Kidney capillary endothelial cell (primary cell): Measurements from ENCODE around the gene RCOR1.
"Not testable (repeated sequence)": the region's sequence is repeated elsewhere in the genome, so short reads cannot be mapped to it uniquely, and the experiment has no call there.

Source experiments
- DNase-seq: peaks from one replicate; pipeline ENCODE4 v3.0.0-alpha.2; 2018; ENCODE audit warnings: low spot score

The RCOR1 gene

DNA sequence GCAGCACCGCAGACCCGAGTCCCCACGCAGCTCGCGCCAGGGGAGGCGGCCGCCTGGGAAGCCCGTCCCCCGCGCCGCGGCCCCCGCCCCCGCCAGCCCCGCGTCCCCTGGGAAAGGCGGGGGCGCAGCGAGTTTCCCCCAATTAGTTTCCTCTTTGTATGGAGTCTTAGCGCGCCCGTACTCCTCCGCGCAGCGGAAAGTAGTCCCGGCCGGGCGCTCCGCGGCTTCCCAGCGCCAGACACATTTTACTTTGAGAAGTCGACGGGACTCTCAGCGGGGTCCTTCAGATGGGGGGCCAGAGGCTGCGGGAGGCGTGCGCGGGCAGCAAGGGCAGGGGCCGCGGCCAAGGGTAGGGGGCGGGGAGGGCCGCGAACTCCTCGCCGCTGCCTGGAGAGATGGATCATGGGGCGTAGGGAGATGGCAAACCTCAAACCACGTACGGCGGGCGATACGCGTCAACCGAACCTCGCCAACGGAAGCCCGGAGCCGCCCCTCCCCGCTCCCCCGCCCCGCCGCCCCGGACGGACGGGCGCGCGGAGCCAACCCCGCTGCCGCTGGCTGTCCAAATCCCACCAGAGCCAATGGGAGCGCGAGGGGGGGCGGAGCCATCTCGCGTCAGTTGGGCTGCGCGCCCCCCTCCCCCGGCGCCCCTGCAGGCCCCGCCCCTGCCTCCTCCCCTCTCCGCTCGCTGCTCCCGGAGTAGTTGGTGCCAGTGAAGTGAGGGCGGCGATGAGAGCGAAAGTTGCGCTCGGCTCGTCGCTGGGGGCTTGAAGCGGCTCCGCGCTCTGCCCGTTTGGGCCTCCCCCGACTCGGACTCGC, at the start of gene RCOR1:
TSS of gene RCOR1 (plus strand) at position 706 of the 819 bp plus-strand sequence. CDS start 238 bp downstream, outside the sequence.
- DNase-seq: peak; percentile 96

DNA sequence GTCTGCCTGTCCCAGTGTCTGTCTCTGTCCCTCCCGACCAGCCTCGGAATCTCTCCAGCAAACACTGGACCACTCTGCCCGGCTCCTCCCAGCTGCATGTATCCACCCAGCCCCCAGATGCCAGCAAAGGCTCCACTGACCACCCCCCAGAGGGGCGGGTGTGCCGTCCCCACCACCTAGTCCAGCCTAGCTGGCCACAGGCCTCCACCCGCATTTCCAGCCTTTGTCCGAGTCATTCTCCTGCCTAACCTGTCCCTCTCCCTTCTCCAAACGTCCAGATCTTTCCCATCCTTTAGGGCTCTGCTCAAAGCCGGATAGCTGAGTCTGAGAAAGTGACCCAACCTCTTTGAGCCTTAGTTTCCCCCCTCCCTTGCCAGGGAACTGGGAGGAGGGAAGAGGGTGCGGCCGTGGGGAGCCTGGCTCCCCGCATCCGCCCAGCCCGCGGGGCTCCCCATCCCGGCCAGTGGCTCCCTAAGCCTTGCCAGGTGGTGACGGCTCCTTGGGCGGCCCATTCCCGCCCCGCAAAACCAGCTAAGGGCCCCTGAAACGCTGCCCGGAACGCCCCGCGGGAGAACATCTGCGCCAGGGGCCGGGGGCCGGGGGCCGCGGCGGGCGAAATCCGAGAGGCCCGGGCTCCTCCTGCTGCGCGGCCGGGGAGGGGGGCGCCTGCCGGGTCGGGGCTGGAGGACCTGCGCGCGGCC, 48.3 kb upstream of the RCOR1 start:
- no peak for DNase-seq

- DNase-seq: no peak
These were observed 47.5 kb upstream of the RCOR1 start for GRCh38 chr14:102544747-102545460.

GRCh38 chr14:102545461-102546265, 46.8 kb upstream of the RCOR1 start:
- DNase-seq: no peak

- no peak for DNase-seq
These were observed 43.7 kb upstream of the RCOR1 start for GRCh38 chr14:102548616-102549240.

GRCh38 chr14:102550927-102551401, 41.5 kb upstream of the RCOR1 start:
- not testable (repeated sequence) for DNase-seq

DNA sequence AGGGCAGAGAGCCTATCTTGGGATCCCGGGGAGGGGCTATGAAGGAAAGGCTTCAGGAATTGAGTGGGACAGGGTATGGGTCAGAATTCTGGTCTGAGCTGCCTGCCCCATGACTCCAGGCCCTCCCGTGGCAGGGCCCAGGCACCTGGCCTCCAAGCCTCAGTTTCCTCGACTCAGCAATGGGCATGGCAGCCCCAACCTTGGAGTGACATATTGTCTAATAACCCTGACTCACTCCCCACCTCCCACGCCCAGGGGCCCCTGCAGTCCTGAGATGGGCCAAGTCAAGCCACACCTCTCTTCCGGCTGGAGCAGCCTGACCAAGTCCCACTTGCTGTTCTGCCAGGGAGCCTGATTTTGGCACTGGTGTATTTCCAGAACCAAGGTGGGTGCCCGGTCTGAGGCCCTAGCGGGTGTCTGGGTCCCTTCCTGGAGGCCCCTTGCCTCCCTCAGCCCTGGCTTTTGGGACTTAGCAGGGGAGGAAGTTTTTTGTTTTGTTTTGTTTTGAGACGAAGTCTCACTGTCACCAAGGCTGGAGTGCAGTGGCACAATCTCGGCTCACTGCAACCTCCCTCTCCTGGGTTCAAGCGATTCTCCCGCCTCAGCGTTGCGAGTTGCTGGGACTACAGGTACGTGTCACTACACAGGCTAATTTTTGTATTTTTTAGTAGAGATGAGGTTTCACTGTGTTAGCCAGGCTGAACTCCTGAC, 40.3 kb upstream of the RCOR1 start:
- no peak for DNase-seq

GRCh38 chr14:102554821-102555819, 37.3 kb upstream of the RCOR1 start:
- no peak for DNase-seq

DNA sequence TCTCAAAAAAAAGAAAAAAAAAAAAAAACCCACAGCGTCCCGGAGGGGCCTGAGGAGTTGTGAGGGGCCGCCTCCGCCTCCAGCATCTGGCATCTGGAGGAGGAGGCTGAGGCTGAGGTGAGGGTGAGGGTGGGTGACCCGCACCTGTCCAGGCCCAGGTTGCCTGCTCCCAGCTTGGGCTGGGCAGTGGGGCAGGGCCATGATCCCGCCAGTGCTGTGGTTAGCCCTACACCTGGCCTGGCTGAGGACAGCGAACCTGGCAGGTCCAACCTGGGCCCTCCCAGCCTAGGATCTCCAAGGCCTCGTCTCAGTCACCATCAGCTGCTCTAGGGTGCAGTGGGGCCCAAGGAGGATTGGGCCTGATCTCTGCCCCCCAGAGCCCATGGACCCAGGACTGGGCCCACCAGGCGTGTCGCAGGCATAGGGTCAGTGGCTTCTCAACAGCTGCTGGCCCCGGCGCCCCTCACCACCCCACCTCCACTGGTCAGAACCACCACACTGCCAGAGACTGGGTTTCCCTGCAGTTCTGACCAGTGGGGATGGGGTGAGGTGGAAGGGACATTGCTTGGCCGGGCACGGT, 36.3 kb upstream of the RCOR1 start:
- DNase-seq: no peak

DNA sequence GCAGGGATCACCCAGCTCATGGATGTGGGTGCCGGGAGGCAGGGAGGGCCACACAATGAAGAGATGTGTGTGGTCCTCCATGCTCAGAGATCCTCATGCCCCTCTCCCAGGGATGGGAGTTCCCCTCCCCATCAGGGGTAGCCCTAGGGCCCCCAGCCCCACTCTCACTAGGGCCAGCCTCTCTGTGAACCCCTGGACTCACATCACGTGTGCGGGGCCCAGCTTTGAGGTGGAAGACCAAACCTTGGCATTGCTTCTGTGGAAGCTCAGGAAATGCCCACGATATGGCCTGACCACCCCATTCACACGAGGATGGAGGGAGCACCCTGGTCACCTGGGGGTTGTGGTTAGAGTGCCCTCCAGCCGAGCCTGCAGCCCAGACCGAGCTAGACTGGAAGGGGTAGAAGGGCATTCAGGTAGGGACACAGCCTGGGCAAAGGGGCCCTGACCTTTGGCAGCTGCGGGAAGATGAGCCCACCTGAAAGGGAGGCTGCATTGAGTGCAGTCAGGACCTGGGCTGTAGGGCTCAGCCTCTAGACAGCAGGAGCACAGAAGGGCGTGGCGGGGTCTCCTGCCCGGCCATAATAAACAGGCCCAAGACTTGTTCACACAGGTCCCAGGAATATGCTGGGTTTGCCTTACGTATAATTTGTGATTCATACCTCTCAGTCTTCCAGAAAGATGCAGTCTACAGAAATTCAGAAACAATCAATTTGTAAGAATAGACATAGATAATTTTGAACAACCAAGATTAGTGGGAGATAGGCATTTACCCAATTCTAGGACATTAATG, 34.8 kb upstream of the RCOR1 start:
- DNase-seq: no peak

DNA sequence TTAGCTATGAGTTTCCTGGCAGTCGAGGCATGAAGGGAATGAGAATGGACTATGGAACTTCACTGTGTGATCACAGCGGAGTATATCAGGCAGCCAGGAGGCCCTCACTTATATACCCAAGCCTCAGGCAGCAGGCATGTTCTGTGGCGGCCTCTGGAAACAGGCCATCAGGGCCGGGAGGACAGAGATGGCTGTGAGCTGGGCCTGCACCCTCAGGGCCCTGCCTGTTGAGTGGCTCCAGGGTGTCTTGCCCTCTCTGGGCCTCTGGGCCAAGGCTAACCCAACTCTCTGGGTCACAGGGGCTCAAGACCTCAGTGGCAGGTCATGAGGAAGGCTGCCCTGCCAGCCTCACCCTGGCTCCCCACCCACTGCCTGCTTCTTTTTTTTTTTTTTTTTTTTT, 33.9 kb upstream of the RCOR1 start:
- no peak for DNase-seq

DNA sequence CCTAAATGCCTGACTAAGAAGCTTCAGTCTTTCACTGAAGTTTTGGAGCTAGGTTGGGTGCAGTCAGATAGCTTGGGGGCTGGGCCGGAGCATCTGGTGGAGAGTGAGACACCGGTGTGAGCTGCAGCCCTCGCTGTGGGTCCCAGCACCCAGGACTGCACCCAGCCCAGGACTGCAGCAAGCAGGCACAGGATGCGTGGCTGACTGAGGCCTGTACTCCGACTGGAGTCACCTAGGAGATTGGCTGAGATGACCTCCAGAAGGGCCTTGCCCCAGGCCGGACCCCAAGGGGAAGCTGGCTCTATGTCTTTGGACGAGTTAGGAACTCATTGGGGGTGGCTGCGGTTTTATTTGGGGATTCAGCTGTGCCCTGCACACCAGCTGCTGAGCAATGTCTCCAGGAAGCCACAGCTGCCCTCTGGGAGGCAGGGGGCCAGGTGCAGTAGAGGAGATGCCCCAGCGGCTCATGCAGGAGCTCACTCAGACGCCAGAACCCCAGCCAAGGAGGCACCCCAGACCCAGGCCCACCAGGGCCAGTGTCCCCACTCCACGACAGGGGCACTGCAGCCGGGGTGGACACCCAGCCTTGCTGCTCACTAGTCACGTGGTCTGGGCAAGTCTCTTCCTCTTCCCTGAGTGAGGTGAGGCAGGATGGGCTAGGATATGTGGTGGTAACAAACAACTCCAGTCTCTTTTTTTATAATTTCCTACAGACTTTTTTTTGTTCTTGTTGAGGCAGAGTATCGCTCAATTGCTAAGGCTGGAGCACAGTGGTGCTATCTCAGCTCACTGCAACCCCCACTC, 31.8 kb upstream of the RCOR1 start:
- no peak for DNase-seq

- DNase-seq: no peak
These were observed 27.0 kb upstream of the RCOR1 start for GRCh38 chr14:102565331-102565887.

- DNase-seq: no peak
These were observed 26.5 kb upstream of the RCOR1 start for GRCh38 chr14:102565959-102566358.

DNA sequence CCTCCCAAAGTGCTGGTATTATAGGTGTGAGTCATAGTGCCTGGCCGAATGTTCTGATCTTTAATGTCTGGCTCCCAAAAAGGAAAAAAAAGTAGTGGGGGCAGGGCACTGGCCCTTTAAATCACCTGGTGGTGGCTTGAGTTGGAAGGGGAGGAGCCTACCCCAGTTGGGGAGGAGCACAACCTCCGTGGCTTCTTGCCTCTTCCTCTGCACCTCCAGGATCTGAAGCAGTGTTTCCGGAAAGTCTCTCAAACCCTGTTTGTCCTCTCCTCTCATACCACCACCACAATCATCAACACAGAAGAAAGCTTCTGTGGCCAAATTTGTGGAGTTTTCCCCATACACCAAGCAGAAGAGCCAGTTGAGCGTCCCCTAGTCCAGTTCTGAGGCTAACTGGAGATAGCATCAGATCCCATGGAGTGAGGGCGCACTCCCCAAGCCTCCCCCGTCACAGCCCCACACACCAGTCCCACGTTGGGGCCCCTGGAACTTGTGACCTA, 24.3 kb upstream of the RCOR1 start:
- no peak for DNase-seq

DNA sequence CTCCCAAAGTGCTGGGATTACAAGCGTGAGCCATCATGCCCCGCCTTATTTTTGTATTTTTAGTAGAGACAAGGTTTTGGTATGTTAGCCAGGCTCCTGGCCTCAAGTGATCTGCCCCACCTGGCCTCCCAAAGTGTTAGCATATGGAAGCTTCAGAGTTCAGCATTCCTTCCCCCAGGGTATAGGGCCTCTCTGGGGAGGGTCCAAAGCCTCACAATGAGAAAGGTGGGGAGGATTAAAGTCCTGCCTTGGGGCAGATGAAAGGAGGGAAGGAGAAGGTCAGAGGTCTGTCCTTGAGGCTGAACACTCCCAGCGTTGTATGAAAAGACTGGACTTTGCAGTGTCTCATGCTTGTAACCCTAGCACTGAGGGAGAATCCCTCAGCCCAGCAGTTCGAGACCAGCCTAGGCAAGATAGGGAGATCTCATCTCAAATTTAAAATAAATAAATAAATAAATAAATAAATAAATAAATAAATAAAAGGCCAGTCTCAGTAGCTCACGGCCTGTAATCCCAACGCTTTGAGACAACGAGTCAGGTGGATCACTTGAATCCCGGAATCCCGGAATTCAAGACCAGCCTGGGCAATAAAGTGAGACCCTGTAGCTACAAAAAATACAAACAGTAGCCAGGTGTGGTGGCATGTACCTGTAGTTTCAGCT, 22.0 kb upstream of the RCOR1 start:
- no peak for DNase-seq
